Thyroid gland (tissue), 4 donors: ENCODE results near the gene CELF4. TPM values are rescaled to one million over a fixed set of nuclear protein-coding genes. Genes with fewer than 3 reads are reported as not detected.

Experiments
- DNase-seq, 2 donors: peaks; one replicate each; pipeline ENCODE4 v3.0.0-alpha.2; 2019
- H3K27ac ChIP-seq, 3 donors: fragments of 200-600 bp; sonication (generic); 1 replicate in 2 of 3; 2 replicates in 1 of 3; pipeline ENCODE4 v1.5.1; 2016 to 2019; ENCODE audit warnings: mild to moderate bottlenecking in 1 of 3, moderate library complexity in 1 of 3
- H3K27me3 ChIP-seq: fragments of 200-600 bp; sonication (generic); one replicate; pipeline ENCODE4 v1.5.1; 2019
- H3K36me3 ChIP-seq, 2 donors: fragments of 200-600 bp; sonication (generic); one replicate each; pipeline ENCODE4 v1.5.1; 2016 to 2019
- H3K4me1 ChIP-seq, 2 donors: fragments of 200-600 bp; sonication (generic); one replicate each; pipeline ENCODE4 v1.5.1; 2017 to 2019
- H3K4me3 ChIP-seq, 3 donors: fragments of 200-600 bp; sonication (generic); replicated peaks in 1 of 3; 1 replicate in 2 of 3; 2 replicates in 1 of 3; pipeline ENCODE4 v1.5.1; 2016; ENCODE audit warnings: mild to moderate bottlenecking in 1 of 3
- H3K9me3 ChIP-seq: fragments of 200-600 bp; sonication (generic); one replicate; pipeline ENCODE4 v1.5.1; 2017
- CTCF ChIP-seq, 6 experiments: fragments of 200-600 bp in 3 of 6; fragments of 450-650 bp in 3 of 6; sonication (generic) in 3 of 6; IDR thresholded peaks; one replicate each; pipeline ENCODE4 v1.5.1; 2016 to 2019; ENCODE audit warnings: antibody characterized with exemption in 6 of 6, mild to moderate bottlenecking in 2 of 6, inconsistent platforms in 1 of 6, moderate library complexity in 1 of 6
- POLR2A ChIP-seq, 2 donors: fragments of 450-650 bp; IDR thresholded peaks; one replicate each; pipeline ENCODE4 v1.6.1; 2017; ENCODE audit warnings: antibody characterized with exemption in 2 of 2, mild to moderate bottlenecking in 2 of 2, moderate library complexity in 1 of 2
- WGBS, 2 donors: methylation state at CpG; one replicate each; pipeline ENCODE4 v1.1.5; 2017; 5-methylcytosine and 5-hydroxymethylcytosine counted together
- intact Hi-C: fragments of 100-400 bp; cut with DNase I; formaldehyde crosslinking; loops from one replicate; pipeline ENCODE4 v1.15.1; 2023
- total RNA-seq, 4 donors: library from RNA; depleted of rRNA; stranded (reverse); fragments of >200 nt; gene quantifications; one replicate each; pipeline ENCODE4 v1.2.3, GENCODE V29; 2016

CELF4 gene
- total RNA-seq, 4 donors from 2014 or later = 4.3 TPM; not detected in 3

GRCh38 chr18:37563931-37564392, 1.6 kb downstream of the CELF4 start:
- no peak for TF ChIP-seq POLR2A (IDR thresholded peaks at IDR 0.05)
- no peak for TF ChIP-seq CTCF (IDR thresholded peaks at IDR 0.05)
- Histone ChIP-seq H3K36me3 (no peaks in the 10 kb centered on the region), H3K4me1 (peaks cover 22 to 25% of the 10 kb centered on the region in 2 donors), H3K27me3 (peaks cover 16% of the 10 kb centered on the region), H3K4me3 (no peak overlapping the region), H3K9me3 (no peaks in the 10 kb centered on the region), H3K27ac (no peak overlapping the region)
- 26 to 33% methylated on average over 13 of the region's 13 CpGs for WGBS, 2 donors
- intact Hi-C loops = no loop called here
- DNase-seq = no peak

GRCh38 chr18:37561986-37562385, 3.6 kb downstream of the CELF4 start:
- DNase-seq = no peak
- 14 to 19% methylated on average over 1 of the region's 1 CpG for WGBS, 2 donors

GRCh38 chr18:37560003-37560402, 5.6 kb downstream of the CELF4 start:
- DNase-seq = no peak
- Histone ChIP-seq H3K27me3 (no peaks in the 10 kb centered on the region), H3K4me1 (peaks cover 1% of the 10 kb centered on the region in 2 donors), H3K9me3 (no peaks in the 10 kb centered on the region), H3K4me3 (no peak overlapping the region), H3K36me3 (no peaks in the 10 kb centered on the region), H3K27ac (no peak overlapping the region)
- no peak for TF ChIP-seq CTCF (IDR thresholded peaks at IDR 0.05)
- no peak for TF ChIP-seq POLR2A (IDR thresholded peaks at IDR 0.05)
- intact Hi-C loops = no loop called here
- WGBS, 2 donors = 33 to 35% methylated on average over 2 of the region's 2 CpGs

More at GRCh38 chr18:37561986-37562385, 3.6 kb downstream of the CELF4 start:
- Histone ChIP-seq H3K4me3 (no peak overlapping the region), H3K9me3 (no peaks in the 10 kb centered on the region), H3K27ac (no peak overlapping the region), H3K27me3 (no peaks in the 10 kb centered on the region), H3K4me1 (peaks cover 14 to 16% of the 10 kb centered on the region in 2 donors), H3K36me3 (no peaks in the 10 kb centered on the region)
- TF ChIP-seq POLR2A (IDR thresholded peaks at IDR 0.05) (no peak), CTCF (IDR thresholded peaks at IDR 0.05) (no peak)
- intact Hi-C loops = no loop called here

- intact Hi-C loops = no loop called here
Measured at GRCh38 chr18:37559194-37559593, 6.4 kb downstream of the CELF4 start.

GRCh38 chr18:37554399-37554787, 11.2 kb downstream of the CELF4 start:
- no peak for TF ChIP-seq POLR2A (IDR thresholded peaks at IDR 0.05)
- TF ChIP-seq CTCF (IDR thresholded peaks at IDR 0.05) = no peak
- Histone ChIP-seq H3K4me3 (no peak overlapping the region), H3K27me3 (no peaks in the 10 kb centered on the region), H3K9me3 (no peaks in the 10 kb centered on the region), H3K36me3 (no peaks in the 10 kb centered on the region), H3K27ac (no peak overlapping the region), H3K4me1 (no peaks in the 10 kb centered on the region)
- 30 to 41% methylated on average over 5 of the region's 5 CpGs for WGBS, 2 donors
- DNase-seq = no peak
- intact Hi-C loops = no loop called here

More at GRCh38 chr18:37559194-37559593, 6.4 kb downstream of the CELF4 start:
- no peaks in the 10 kb centered on the region for H3K9me3 ChIP-seq
- no peak for DNase-seq
- no peaks in the 10 kb centered on the region for H3K4me1 ChIP-seq
- H3K27me3 ChIP-seq = no peaks in the 10 kb centered on the region
- H3K36me3 ChIP-seq = no peaks in the 10 kb centered on the region
- TF ChIP-seq CTCF (IDR thresholded peaks at IDR 0.05) (no peak), POLR2A (IDR thresholded peaks at IDR 0.05) (no peak)
- 49 to 74% methylated on average over 1 of the region's 1 CpG for WGBS, 2 donors
- H3K4me3 ChIP-seq = no peak overlapping the region
- no peak overlapping the region for H3K27ac ChIP-seq
